SU-DHL-6 (cell line): ENCODE measurements around the gene ZNF516.

Source experiments
- CTCF ChIP-seq: fragments of 200-600 bp; sonication (generic); IDR thresholded peaks from one replicate; pipeline ENCODE4 v1.5.1; 2017; ENCODE audit warnings: antibody characterized with exemption, mild to moderate bottlenecking, low read length, moderate library complexity; ENCODE audit not compliant: insufficient read depth, poor library complexity, severe bottlenecking
- EZH2phosphoT487 ChIP-seq: fragments of 200-600 bp; sonication (generic), shearing (Covaris generic); conservative IDR thresholded peaks from 2 replicates; pipeline ENCODE4 v1.6.1; 2018; ENCODE audit warnings: mild to moderate bottlenecking, antibody characterized with exemption, low read length, moderate library complexity, mixed read lengths

- TF ChIP-seq CTCF: no peak
- no peak for TF ChIP-seq EZH2phosphoT487
Measured at GRCh38 chr18:76479351-76480238, 15.4 kb downstream of the ZNF516 start.
